Suppressor macrophage treated with lipopolysaccharide for 1 hour (primary cell): Measurements from ENCODE around the gene CPA5.
"Not testable (repeated sequence)": the region's sequence is repeated elsewhere in the genome, so short reads cannot be mapped to it uniquely, and the experiment has no call there.

Source experiments
- DNase-seq, 3 donors: peaks; one replicate each; pipeline ENCODE4 v3.0.0-alpha.2; 2020 to 2022

Gene CPA5

GRCh38 chr7:130344271-130344866 is at the start of gene CPA5:
CPA5 (plus strand) TSS chr7:130344816; CDS start chr7:130346486, 1,670 bp downstream.
- no peak for DNase-seq

GRCh38 chr7:130296221-130296951 is 48.2 kb upstream of the CPA5 start:
- no peak for DNase-seq

GRCh38 chr7:130297628-130298543 is 46.7 kb upstream of the CPA5 start:
- DNase-seq, result no peak

- DNase-seq, result no peak
These were observed 45.9 kb upstream of the CPA5 start for GRCh38 chr7:130298544-130299326.

- DNase-seq, result no peak
These were observed 44.8 kb upstream of the CPA5 start for GRCh38 chr7:130299866-130300265.

- DNase-seq, result no peak
These were observed 43.1 kb upstream of the CPA5 start for GRCh38 chr7:130301501-130302020.

GRCh38 chr7:130302649-130303048 is 42.0 kb upstream of the CPA5 start:
- no peak for DNase-seq

GRCh38 chr7:130303127-130303526 is 41.5 kb upstream of the CPA5 start:
- DNase-seq, result no peak

- DNase-seq, result no peak
These were observed 41.1 kb upstream of the CPA5 start for GRCh38 chr7:130303551-130303950.

GRCh38 chr7:130303982-130304381 is 40.6 kb upstream of the CPA5 start:
- DNase-seq, result no peak

GRCh38 chr7:130304878-130305277 is 39.7 kb upstream of the CPA5 start:
- DNase-seq, result no peak

GRCh38 chr7:130305433-130306042 is 39.1 kb upstream of the CPA5 start:
- DNase-seq, result no peak

- DNase-seq, result no peak
These were observed 34.6 kb upstream of the CPA5 start for GRCh38 chr7:130309986-130310385.

- DNase-seq, result no peak
These were observed 30.3 kb upstream of the CPA5 start for GRCh38 chr7:130314305-130314704.

- no peak for DNase-seq
These were observed 25.1 kb upstream of the CPA5 start for GRCh38 chr7:130319541-130319940.

- DNase-seq, result not testable (repeated sequence)
These were observed 22.9 kb upstream of the CPA5 start for GRCh38 chr7:130321542-130322229.

- no peak for DNase-seq
These were observed 22.0 kb upstream of the CPA5 start for GRCh38 chr7:130322615-130323014.

- DNase-seq, result no peak
These were observed 20.2 kb upstream of the CPA5 start for GRCh38 chr7:130324306-130324943.

- no peak for DNase-seq
These were observed 14.9 kb upstream of the CPA5 start for GRCh38 chr7:130329681-130330080.

- DNase-seq, result no peak
These were observed 12.2 kb upstream of the CPA5 start for GRCh38 chr7:130332259-130333053.
